Karpas-422 (cell line): ENCODE results near the gene UPK3A. TPM values are rescaled to one million over a fixed set of nuclear protein-coding genes. Genes with fewer than 3 reads are reported as not detected.

Experiments used
- DNase-seq: peaks from one replicate; pipeline ENCODE4 v3.0.0-alpha.2; 2015
- H2AFZ ChIP-seq: fragments of 200-600 bp; sonication (generic); 2 replicates; pipeline ENCODE4 v1.6.1; 2014; ENCODE audit warnings: antibody characterized with exemption, low read length, mixed read lengths
- H3K27ac ChIP-seq: fragments of 200-600 bp; sonication (generic); 2 replicates; pipeline ENCODE4 v1.5.1; 2014; ENCODE audit warnings: mild to moderate bottlenecking, low read length, moderate library complexity
- H3K27me3 ChIP-seq: fragments of 200-600 bp; sonication (generic); 2 replicates; pipeline ENCODE4 v1.6.1; 2014; ENCODE audit warnings: low read length, mixed read lengths
- H3K36me3 ChIP-seq: fragments of 200-600 bp; sonication (generic); 2 replicates; pipeline ENCODE4 v1.6.1; 2014; ENCODE audit warnings: low read length, mixed read lengths; ENCODE audit not compliant: insufficient read depth
- H3K4me1 ChIP-seq: fragments of 200-600 bp; sonication (generic); 2 replicates; pipeline ENCODE4 v1.6.1; 2014; ENCODE audit warnings: mild to moderate bottlenecking, low read length, mixed read lengths
- H3K4me2 ChIP-seq: fragments of 200-600 bp; sonication (generic); 2 replicates; pipeline ENCODE4 v1.6.1; 2014; ENCODE audit warnings: low read length, low read depth, mild to moderate bottlenecking; ENCODE audit not compliant: poor library complexity, severe bottlenecking
- H3K4me3 ChIP-seq: fragments of 200-600 bp; sonication (generic); 2 replicates; pipeline ENCODE4 v1.5.1; 2014; ENCODE audit warnings: mild to moderate bottlenecking, antibody characterized with exemption, low read length, mixed read lengths
- H3K79me2 ChIP-seq: fragments of 200-600 bp; sonication (generic); 2 replicates; pipeline ENCODE4 v1.6.1; 2014; ENCODE audit warnings: mild to moderate bottlenecking, low read length, mixed read lengths
- H3K9ac ChIP-seq: fragments of 200-600 bp; sonication (generic); 2 replicates; pipeline ENCODE4 v1.6.0; 2014; ENCODE audit warnings: low read length
- H3K9me2 ChIP-seq: fragments of 200-600 bp; sonication (generic), shearing (Covaris generic); replicated peaks from 2 replicates; pipeline ENCODE4 v1.6.0; 2014; ENCODE audit warnings: mild to moderate bottlenecking, low read length, moderate library complexity; ENCODE audit not compliant: insufficient read depth
- H3K9me3 ChIP-seq: fragments of 300-700, 200-600 bp; sonication (generic); 2 replicates; pipeline ENCODE4 v1.6.1; 2014; ENCODE audit warnings: low read length, mixed read lengths
- H4K20me1 ChIP-seq: fragments of 200-600 bp; sonication (generic); 2 replicates; pipeline ENCODE4 v1.6.1; 2014; ENCODE audit warnings: mild to moderate bottlenecking, antibody characterized with exemption, low read length, low read depth; ENCODE audit not compliant: insufficient read depth
- total RNA-seq: library from RNA; depleted of rRNA; stranded (reverse); fragments of >200 nt; shearing (Covaris generic); gene quantifications from 2 replicates; pipeline ENCODE4 v1.2.3, GENCODE V29; 2014; ENCODE audit warnings: low replicate concordance

Gene UPK3A
- total RNA-seq, 1 experiment from 2014 or later = not detected

DNA sequence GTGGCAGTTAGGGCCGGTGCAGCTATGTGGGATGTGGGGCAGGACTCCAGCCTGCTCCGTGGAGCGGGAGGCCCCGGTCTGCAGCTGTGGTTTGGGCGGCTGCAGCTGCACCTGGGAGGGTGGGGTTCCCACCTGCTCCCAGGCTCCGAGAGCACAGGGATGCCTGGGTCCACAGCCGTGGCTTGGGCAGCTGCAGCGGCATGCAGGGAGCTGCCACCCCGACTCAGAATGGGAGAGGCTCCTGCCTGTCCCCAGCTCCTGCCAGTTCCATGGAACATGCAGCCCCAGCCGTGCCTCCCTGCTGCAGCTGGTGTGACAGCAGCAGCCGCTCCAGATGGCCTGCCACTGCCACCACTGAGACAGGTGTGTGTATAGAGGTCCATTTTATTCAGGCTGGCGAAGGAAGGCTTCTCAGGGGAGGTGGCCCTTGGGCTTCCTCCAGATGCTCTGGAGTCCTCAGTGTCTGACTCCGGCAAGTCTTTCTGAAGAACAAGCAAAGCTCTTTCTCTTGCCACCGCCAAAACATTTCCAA is 21.8 kb upstream of the UPK3A start:
- DNase-seq = no peak
- H3K4me3 ChIP-seq = peak overlapping the region; percentile 11; the same call in 1 of the 2 replicates
- no peaks in the 10 kb centered on the region for H3K9me2 ChIP-seq
- H3K4me2 ChIP-seq = peak overlapping the region; percentile 52
- peaks cover 39% of the 10 kb centered on the region for H3K4me1 ChIP-seq
- no peaks in the 10 kb centered on the region for H3K36me3 ChIP-seq
- peak overlapping the region; percentile 33; the same call in 1 of the 2 replicates for H3K9ac ChIP-seq
- H3K79me2 ChIP-seq = no peaks in the 10 kb centered on the region
- H3K27me3 ChIP-seq = no peaks in the 10 kb centered on the region
- H2AFZ ChIP-seq = no peak overlapping the region
- no peaks in the 10 kb centered on the region for H3K9me3 ChIP-seq
- peak overlapping the region; percentile 78 for H3K27ac ChIP-seq
- H4K20me1 ChIP-seq = no peaks in the 10 kb centered on the region

DNA sequence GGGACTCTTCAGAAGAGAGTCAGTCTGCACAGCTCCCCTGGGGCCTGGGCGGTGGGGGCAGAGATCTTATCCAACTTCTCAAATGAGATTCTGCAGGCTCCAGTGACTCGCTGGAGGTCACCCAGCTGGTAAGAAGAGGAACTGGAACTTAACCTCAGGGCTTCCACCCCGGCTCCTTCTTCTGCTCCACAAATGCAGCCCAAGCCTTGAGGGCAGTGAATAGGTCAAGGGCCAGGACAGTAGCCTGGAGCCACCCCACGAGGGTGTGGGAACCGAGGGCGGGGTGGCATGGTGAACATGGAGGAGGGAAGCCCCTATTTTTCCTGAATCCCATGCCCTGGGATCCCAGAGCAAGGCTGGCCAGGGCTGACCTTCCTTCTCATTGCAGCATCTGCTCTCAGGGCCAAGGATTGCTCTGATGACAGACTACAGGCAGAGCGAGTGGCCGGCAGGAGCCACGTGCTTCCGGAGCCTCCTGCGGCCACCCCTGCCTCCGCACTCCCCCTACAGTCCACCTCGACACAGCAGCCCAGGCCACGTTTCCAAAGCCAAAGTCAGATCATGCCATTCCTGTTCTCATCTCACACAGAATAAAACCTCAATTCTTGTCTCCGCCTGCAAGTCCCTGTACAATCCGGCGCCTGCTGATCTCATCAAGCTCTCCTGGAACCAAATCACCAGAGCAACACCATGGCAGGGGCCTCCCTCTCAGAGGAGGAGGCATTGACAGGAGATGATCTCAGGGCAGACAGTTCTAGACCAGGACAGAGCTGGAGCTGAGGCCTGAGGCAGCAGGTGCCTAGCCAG is 21.1 kb upstream of the UPK3A start:
- peak overlapping the region; percentile 11; the same call in 1 of the 2 replicates for H3K4me3 ChIP-seq
- H3K36me3 ChIP-seq = no peaks in the 10 kb centered on the region
- no peaks in the 10 kb centered on the region for H3K27me3 ChIP-seq
- H3K79me2 ChIP-seq = no peaks in the 10 kb centered on the region
- no peaks in the 10 kb centered on the region for H4K20me1 ChIP-seq
- H3K9ac ChIP-seq = peak overlapping the region; percentile 32; the same call in 1 of the 2 replicates
- peak overlapping the region; percentile 78 for H3K27ac ChIP-seq
- peak overlapping the region; percentile 52 for H3K4me2 ChIP-seq
- peaks cover 40% of the 10 kb centered on the region for H3K4me1 ChIP-seq
- H3K9me3 ChIP-seq = no peaks in the 10 kb centered on the region
- H2AFZ ChIP-seq = 0 out of 2 replicates have a peak overlapping the region, but pooled peaks have one; percentile 19
- H3K9me2 ChIP-seq = no peaks in the 10 kb centered on the region
- DNase-seq = peak; percentile 94

GRCh38 chr22:45265535-45265934 is 19.2 kb upstream of the UPK3A start:
- Histone ChIP-seq H3K4me3 (no peak overlapping the region), H3K36me3 (no peaks in the 10 kb centered on the region), H3K9me2 (no peaks in the 10 kb centered on the region), H3K4me1 (peaks cover 53% of the 10 kb centered on the region), H4K20me1 (no peaks in the 10 kb centered on the region; the same call in 1 of the 2 replicates), H3K27ac (no peak overlapping the region), H3K27me3 (0 out of 2 replicates have a peak, but pooled peaks cover 3% of the 10 kb centered on the region), H2AFZ (no peak overlapping the region), H3K9ac (no peak overlapping the region), H3K9me3 (no peaks in the 10 kb centered on the region), H3K79me2 (no peaks in the 10 kb centered on the region), H3K4me2 (peak overlapping the region; percentile 20)
- no peak for DNase-seq

GRCh38 chr22:45268167-45268957 is 16.4 kb upstream of the UPK3A start:
- Histone ChIP-seq H3K9me3 (no peaks in the 10 kb centered on the region), H2AFZ (peak overlapping the region; percentile 60; the same call in 1 of the 2 replicates), H3K27me3 (0 out of 2 replicates have a peak, but pooled peaks cover 3% of the 10 kb centered on the region), H3K27ac (no peak overlapping the region), H4K20me1 (no peaks in the 10 kb centered on the region; the same call in 1 of the 2 replicates), H3K4me3 (peak overlapping the region; percentile 49; the same call in 1 of the 2 replicates), H3K36me3 (no peaks in the 10 kb centered on the region), H3K9me2 (no peaks in the 10 kb centered on the region), H3K4me1 (peaks cover 32% of the 10 kb centered on the region), H3K9ac (peak overlapping the region; percentile 39), H3K79me2 (no peaks in the 10 kb centered on the region), H3K4me2 (peak overlapping the region; percentile 68)
- DNase-seq = no peak

- H3K27me3 ChIP-seq = 0 out of 2 replicates have a peak, but pooled peaks cover 3% of the 10 kb centered on the region
- H3K4me2 ChIP-seq = peak overlapping the region; percentile 68
- H2AFZ ChIP-seq = peak overlapping the region; percentile 60; the same call in 1 of the 2 replicates
- H3K79me2 ChIP-seq = no peaks in the 10 kb centered on the region
- peak overlapping the region; percentile 49; the same call in 1 of the 2 replicates for H3K4me3 ChIP-seq
- no peak overlapping the region for H3K27ac ChIP-seq
- no peaks in the 10 kb centered on the region for H3K9me3 ChIP-seq
- DNase-seq = peak; percentile 95
- H3K9me2 ChIP-seq = no peaks in the 10 kb centered on the region
- H3K36me3 ChIP-seq = no peaks in the 10 kb centered on the region
- H3K9ac ChIP-seq = peak overlapping the region; percentile 39
- H3K4me1 ChIP-seq = peaks cover 23% of the 10 kb centered on the region
- H4K20me1 ChIP-seq = no peaks in the 10 kb centered on the region; the same call in 1 of the 2 replicates
Observed at GRCh38 chr22:45268958-45269844, 15.5 kb upstream of the UPK3A start.

GRCh38 chr22:45270095-45271020 is 14.4 kb upstream of the UPK3A start:
- no peak overlapping the region for H3K27ac ChIP-seq
- H3K36me3 ChIP-seq = no peaks in the 10 kb centered on the region
- H3K9me3 ChIP-seq = no peaks in the 10 kb centered on the region
- no peak overlapping the region for H3K4me2 ChIP-seq
- no peak overlapping the region for H2AFZ ChIP-seq
- H3K9ac ChIP-seq = no peak overlapping the region
- peaks cover 18% of the 10 kb centered on the region for H3K4me1 ChIP-seq
- H3K27me3 ChIP-seq = 0 out of 2 replicates have a peak, but pooled peaks cover 3% of the 10 kb centered on the region
- no peaks in the 10 kb centered on the region for H3K9me2 ChIP-seq
- H4K20me1 ChIP-seq = no peaks in the 10 kb centered on the region; the same call in 1 of the 2 replicates
- no peaks in the 10 kb centered on the region for H3K79me2 ChIP-seq
- DNase-seq = no peak
- no peak overlapping the region for H3K4me3 ChIP-seq
